HG02623 (cell line): ENCODE results near the gene RHBG.
A peak's percentile ranks its signal among the peaks of the same experiment; 100 is the strongest.
"Not testable (repeated sequence)": the region's sequence is repeated elsewhere in the genome, so short reads cannot be mapped to it uniquely, and the experiment has no call there.

Experiments used
- ATAC-seq: cut with Tn5 transposase; IDR thresholded peaks from one replicate; pipeline ENCODE4 v1.9.1; 2021; ENCODE audit warnings: moderate library complexity; ENCODE audit not compliant: unreplicated experiment

Gene RHBG, protein sequence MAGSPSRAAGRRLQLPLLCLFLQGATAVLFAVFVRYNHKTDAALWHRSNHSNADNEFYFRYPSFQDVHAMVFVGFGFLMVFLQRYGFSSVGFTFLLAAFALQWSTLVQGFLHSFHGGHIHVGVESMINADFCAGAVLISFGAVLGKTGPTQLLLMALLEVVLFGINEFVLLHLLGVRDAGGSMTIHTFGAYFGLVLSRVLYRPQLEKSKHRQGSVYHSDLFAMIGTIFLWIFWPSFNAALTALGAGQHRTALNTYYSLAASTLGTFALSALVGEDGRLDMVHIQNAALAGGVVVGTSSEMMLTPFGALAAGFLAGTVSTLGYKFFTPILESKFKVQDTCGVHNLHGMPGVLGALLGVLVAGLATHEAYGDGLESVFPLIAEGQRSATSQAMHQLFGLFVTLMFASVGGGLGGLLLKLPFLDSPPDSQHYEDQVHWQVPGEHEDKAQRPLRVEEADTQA

DNA sequence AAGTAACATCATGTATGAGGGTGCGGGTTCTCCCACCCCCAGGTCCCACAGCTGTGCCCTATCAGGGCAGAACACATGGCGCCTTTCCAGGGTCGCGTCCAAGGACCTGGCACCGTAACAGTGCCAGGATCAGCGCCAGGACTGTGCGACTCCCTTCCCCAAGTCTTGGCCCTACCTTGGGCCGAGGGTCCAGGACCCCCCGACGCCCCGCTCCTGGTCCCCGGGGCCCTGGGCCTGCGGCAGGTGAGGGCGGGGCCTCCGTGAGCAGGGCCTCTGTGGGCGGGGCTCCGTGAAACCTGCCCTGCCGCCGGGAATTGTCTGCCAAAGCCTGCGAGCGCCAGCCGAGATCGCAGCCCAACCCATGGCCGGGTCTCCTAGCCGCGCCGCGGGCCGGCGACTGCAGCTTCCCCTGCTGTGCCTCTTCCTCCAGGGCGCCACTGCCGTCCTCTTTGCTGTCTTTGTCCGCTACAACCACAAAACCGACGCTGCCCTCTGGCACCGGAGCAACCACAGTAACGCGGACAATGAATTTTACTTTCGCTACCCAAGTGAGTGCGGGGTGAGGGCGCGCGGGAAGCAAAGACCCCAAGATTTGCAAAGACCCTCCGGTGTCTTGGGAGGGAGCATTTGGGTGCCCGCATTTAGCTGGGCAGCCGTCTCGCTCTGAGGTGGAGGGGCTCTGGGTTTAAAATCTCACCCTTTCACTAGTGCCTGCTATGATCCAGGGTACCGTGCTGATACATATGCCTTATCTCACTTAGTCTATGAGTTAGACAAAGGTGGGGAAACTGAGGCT is at the start of gene RHBG:
Gene RHBG (plus strand): TSS at position 323 of the 796 bp plus-strand sequence. CDS start 39 bp downstream, at position 362.
- no peak for ATAC-seq

DNA sequence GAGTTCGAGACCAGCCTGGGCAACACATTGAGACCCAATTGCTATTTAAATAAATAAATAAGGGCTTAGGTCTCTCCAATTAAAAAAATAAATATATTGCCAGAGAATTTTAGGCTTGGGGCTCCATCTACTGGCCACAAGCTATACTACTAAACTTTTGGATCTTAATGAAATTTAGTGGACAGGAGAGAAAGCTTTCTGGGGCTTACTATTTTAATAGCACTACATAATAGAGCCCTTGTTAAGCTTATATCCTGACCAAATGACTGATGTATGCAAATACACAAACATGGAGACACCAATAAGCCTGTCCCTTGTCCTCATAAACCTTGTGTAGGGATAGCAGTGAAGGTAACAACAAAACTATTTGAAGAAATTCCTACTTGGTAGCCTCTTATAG is 49.3 kb upstream of the RHBG start:
- no peak for ATAC-seq

DNA sequence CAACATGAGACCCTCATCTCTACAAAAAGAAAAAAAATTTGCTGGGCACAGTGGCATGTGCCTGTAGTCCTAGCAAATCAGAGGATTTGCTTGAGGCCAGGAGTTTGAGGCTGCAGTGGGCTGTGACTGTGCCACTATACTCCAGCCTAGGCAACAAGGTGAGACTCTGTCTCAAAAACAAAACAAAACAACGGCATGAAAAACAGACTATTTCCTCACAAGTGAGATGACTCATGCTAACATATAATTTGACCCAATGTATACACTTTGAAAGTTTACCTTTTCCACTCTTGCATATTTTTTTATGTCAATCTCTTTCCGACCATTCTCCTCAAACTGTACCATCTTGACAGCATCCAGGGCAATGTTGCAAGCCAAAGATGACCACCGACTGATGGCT is 48.5 kb upstream of the RHBG start:
- no peak for ATAC-seq

DNA sequence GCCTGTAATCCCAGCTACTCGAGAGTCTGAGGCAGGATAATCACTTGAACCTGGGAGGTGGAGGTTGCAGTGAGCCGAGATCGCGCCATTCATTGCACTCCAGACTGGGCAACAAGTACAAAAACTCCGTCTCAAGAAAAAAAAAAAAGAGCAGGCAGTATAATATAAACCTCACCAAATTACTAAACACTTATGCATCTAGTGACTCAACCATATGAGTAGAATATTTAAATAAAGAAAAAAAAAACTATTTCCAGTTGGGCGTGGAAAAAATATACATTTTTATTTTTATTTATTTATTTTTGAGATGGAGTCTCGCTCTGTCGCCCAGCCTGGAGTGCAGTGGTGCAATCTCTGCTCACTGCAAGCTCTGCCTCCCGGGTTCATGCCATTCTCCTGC is 45.8 kb upstream of the RHBG start:
- ATAC-seq = not testable (repeated sequence)

DNA sequence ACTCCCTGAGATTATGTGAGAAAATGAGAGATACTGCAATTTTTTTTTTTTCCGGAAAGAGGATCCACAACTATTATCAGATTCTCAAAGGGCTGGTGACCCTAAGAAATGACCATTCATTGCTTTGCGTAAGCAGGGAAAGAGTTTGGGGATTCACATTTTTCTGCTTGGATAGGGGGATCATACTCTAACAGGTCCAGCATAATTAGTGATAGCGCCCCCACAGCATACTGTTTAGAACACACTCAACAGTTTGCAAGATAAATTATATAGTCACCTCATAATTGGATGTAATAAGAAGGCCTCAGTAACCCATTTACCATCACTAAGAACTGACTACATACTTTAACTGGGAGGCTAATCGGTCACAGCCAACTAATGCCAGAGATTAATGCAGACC is 32.8 kb upstream of the RHBG start:
- ATAC-seq = no peak

DNA sequence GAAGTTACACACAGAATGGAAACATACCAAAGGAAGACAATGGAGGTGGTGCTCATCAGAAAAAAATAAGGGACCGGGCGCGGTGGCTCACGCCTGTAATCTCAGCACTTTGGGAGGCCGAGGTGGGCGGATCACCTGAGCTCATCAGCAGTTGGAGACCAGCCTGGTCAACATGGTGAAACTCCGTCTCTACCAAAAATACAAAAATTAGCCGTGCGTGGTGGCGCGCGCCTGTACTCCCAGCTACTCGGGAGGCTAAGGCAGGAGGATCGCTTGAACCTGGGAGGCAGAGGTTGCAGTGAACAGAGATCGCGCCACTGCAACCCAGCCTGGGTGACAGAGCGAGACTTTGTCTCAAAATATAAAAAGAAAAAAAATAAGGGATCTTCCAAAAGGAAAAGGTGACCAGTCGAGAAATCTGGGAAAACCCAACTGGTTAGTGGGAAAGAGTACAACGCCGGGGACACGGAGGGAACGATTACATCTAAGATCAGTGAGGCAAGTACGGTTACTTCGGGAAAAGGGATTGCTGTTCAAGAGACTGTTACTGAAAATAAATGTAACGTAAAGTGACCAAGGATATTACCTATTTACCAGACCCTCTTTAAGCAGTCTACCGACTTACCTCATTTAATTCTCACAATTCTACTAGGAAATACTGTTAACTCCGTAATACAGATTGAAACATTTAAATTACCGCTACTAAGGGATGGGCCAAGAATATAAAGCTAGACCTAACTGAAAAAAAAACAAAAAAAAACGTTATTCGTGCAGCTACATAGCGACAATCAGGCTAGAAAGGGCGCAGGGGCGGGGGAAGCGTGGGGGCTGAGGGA is 31.7 kb upstream of the RHBG start:
- no peak for ATAC-seq

DNA sequence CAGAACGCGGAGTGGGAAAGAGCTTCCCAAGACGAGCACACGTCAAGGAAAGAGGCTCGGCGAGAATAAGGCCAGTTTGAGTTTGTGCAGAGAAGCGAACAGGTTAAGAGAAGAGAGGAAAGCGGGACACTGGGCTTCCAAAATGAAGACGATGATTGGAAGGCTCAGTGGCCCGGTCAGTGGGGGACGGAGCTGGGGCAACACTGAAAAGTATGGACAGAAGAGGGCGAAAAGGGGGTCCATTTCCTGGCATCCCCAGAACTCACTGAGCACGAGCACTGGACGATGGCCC is 31.2 kb upstream of the RHBG start:
- no peak for ATAC-seq

DNA sequence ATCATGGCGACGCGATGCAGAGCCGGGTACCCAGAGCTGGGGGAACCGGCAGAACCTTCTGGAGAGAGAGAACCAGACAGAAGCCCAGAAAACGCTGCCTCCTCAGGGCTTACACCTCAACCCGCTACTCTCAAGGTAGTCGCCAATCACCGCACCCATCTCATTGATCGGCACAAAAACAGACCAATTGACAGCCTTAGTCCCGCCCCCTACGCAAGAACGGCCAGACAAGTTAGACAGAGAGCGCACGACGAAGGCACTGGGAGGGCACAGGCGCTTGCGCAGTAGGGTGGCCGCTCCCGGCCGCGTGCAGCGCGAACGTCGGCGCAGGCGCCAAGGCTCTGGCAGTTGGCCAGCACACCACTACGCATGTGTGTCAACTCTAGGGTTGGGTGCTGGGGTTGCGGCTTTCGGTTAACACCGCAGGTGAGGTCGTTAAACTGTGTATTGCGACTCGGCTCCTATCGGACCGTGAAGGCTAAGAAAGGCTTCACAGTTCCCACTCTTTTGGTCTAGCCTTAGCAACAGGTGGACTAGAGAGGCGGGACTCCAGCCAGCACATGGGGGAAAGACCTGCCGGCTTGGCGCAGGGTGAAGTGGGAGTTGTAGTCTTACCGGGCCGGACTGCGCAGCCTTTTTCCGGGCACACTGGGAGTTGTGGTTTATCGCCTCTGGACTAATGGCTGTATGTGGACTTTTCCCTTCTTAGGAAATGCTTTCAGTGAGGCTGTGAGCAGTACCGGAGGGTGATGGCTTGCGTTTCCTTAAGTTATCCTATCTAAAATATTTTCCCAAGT is 30.6 kb upstream of the RHBG start, which contains the start of the genes CCT3 and TSACC:
Gene CCT3 (minus strand): TSS at position 113 of the 797 bp plus-strand sequence. CDS start 108 bp downstream, at position 5.
Gene TSACC (plus strand): TSS at position 347 of the 797 bp plus-strand sequence. CDS start 1,232 bp downstream, outside the sequence.
- peak; percentile 92 for ATAC-seq

DNA sequence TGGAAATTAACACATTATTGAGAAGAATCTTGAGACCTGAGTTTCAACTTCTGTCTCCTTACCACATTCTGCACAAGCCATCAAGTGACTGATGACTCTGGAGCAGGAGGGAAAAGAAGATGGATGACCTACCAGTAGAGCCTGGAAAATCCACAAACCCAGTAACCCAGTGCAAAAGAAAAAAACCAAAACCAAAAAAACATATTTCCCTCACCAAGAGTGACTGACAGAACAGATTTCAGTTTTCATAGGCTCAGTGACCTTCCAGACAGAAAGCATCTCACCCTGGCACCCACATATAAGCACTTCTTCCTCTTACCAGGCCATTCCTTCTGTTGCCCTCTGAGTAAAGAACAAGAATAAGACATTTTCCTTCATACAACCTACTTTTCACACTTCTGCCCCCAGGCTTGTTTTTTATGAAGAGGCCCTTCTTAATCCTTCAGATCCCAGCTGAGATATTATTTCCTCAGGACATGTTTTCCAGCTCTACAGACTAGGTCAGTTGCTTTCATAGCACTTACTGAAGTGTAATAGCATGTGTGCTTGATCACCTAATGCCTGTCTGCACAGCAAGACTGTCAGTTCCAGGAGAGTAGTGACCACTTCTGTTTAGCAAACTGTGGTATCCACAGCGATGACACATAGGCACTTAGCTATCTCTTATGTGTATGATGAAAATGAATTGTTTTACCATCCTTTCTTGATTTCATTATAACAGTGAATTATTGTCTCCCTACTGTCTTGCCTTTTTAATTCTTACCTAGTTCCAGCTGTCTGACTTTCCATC is 26.6 kb upstream of the RHBG start:
- ATAC-seq = no peak

DNA sequence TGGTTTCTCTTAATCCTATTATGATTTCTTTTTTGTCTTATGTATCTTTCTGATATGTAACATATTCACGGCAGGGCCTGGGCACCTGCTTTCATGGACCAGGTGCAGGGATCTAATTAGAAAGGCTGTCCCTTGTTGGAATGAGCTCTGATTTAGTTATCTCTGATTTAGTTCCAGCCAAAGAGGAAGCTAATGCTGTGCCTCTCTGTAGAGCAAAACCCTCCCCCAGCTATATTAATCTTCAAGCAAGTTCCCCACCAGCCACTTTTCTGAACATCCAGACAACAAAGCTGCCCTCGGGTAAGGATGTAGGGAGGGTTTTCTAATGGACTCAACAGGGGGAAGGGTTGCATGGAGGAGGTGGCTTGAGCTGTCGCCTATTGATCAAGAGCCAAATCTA is 24.6 kb upstream of the RHBG start:
- no peak for ATAC-seq

DNA sequence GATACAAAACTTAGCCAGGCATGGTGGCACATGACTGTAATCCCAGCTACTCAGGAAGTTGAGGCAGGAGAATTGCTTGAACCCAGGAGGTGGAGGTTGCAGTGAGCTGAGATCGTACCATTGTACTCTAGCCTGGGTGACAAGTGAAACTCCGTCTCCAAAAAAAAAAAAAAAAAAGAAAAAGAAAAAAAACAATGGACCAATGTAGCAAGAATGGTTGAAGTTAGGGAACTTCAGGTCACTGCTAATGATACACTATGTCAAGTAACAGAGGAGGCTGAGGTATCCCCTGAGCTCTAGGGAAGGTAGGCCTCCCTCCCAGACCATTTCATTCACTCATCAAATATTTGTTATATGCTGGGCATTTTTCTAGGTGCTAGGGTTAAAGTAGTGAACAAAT is 23.0 kb upstream of the RHBG start:
- ATAC-seq = not testable (repeated sequence)

DNA sequence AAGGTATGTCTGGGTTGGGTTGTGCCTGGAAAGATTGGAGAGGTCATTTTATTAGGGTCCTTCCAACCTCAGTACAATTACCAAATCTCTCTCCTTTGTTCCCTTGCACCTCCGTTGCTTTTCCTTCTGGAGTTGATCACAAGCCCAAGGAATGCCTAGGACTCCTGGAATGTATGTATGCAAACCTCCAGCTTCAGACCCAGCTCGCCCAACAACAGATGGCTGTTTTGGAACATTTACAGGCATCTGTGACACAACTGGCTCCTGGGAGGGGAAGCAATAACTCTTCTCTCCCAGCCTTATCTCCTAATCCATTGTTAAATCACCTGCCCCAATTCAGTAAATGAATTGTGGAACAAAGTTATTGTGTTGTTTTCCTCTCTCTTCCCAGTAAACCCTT is 22.4 kb upstream of the RHBG start:
- ATAC-seq = no peak

DNA sequence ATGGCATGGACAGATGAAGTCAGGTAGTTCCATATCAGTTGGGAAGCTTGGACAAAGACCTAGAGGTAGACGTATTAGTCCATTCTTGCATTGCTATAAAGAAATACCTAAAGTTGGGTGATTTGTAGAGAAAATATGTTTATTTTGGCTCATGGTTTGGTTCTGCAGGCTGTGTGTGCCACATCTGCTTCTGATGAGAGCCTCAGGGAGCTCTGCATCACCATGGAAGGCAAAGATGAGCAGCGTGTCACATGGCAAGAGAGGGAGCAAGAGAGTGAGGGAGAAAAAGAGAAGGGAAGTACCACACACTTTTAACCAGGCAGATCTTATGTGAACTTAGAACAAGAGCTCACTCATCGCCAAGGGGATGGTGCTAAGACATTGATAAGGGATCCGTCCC is 21.7 kb upstream of the RHBG start:
- ATAC-seq = no peak

DNA sequence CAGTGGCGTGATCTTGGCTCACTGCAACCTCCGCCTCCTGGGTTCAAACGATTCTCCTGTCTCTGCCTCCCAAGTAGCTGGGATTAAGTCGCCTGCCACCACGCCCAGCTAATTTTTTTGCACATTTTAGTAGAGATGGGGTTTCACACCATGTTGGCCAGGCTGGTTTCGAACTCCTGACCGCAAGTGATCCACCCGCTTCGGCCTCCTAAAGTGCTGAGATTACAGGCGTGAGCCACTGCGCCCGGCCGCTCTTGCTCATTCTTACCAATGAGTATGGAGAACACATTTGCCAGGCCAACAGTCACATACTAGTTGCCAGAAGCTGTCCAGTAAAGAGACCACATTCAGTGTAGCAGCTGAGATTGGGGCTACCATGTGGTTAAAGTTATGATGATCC is 16.5 kb upstream of the RHBG start:
- ATAC-seq = not testable (repeated sequence)

DNA sequence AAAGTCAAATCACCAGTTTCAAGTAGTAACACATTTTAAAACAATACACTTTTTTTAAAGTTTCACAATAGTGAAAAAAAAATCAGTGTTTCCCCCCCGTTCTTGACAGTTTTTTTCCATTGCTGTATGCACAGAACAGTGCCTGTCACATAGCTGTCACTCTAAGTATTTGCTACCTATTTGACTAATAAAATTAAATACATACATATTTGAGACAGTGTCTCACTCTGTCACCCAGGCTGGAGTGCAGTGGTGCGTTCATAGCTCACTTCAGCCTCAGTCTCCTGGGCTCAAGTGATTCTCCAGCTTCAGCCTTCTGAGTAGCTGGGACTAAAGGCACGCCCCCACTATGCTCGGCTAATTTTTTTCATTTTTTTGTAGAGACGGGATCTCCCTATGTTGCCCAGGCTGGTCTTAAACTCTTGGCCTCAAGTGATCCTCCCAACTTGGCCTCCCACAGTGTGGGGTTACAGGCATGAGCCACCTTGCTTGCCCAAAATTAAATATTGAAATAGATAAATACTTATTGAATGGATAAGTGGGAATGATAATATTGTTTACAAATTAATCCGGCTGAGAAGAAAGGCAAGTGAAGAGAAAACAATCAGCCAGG is 12.6 kb upstream of the RHBG start:
- ATAC-seq = no peak

DNA sequence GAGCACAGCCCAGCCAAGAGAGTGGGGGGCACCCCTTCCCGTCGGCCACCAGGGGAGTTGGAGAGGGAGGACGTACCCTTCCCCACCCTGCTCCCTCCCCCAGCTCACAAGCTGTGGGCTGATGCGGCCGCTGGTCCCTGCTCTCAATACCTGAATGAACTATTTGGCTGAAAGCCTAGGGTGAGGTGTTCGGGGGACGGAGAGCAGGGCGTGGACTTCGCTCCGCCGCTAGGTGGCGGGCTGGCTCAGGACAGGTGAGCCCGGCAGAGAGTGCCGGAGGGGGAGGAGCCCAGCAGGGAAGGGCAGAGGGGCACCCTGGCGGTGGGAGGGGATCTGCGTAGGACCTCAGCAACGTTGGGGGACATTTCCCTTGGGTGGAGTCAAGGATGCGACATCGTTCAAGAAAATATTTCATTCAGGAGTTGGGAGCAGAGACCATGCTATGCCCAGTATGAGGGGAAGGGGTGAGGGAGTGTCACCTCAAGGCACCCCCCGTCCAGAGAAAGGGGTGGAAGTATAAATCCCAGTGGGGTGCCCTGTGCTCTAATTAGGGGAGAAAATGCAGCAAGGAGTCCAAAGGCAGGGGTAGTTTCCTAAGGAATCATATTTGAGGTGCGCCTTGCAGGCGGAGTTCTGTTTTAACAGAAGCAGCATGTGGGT is 12.0 kb upstream of the RHBG start:
- no peak for ATAC-seq

DNA sequence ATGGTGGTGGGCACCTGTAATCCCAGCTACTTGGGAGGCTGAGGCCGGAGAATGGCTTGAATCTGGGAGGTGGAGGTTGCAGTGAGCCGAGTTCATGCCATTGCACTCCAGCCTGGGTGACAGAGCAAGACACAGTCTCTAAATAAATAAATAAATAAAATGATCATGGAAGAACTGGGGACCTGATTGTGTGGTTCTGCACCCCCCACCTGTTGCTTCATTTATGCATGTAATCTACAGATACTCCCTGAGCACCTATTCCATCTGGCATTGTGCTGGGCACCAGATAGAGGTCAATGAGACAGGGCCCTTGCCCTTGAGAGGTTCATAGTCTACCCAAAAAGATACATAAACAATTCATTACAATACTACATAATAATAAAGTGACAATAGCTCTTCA is 11.0 kb upstream of the RHBG start:
- ATAC-seq = no peak

DNA sequence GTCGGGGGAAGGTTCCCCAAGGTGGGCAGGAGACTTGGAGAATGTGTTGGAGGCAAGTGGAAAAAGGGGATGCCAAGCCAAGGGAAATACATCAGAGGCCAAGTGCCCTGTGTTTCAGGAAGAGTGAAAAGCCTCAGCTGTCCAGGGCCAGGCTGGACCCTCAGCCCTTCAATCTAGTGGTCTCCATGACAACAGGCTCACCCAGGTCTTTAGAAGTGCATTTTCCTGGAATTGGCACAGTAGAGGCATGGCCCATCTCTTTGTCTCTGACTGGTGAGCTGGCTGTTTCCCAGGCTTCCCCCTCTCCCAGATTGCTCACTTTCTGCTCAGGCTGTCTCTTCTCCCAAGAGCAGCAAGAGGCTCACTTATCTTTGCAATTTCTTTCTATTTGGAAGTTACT is 10.4 kb upstream of the RHBG start:
- no peak for ATAC-seq

DNA sequence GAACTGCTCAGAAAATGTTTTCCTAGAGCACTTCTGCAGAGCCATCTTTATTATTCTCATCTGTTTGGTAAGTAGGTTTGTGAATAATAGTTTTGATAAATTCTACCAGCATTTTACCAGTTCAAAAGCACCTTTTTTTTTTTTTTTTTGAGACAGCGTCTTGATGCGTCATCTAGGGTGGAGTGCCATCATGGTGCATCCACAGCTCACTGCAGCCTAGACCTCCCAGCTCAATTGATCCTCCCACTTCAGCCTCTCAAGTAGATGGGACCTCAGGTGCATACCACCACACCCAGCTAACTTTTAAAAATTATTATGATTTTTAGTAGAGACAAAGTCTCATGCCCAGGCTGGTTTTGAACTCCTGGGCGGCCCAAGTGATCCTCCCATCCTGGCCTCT is 9.8 kb upstream of the RHBG start:
- ATAC-seq = no peak
